Naive thymus-derived CD4-positive, alpha-beta T cell (primary cell): ENCODE data around the gene CYP4Z1. TPM values are rescaled to one million over a fixed set of nuclear protein-coding genes. Genes with fewer than 3 reads are reported as not detected.

ENCODE experiments used
- ATAC-seq: fragments of 150-1000 bp; cut with Tn5 transposase; 2 replicates; pipeline ENCODE4 v1.10.0; 2021; ENCODE audit warnings: mild to moderate bottlenecking, moderate library complexity
- CTCF ChIA-PET: fragments of 350-600 bp; sonication (Branson Sonifier 250); formaldehyde crosslinking; loops from one replicate; lab custom pipeline; 2021; ENCODE audit warnings: antibody characterized with exemption; lab: Charles Lee
- POLR2A ChIA-PET: fragments of 350-600 bp; sonication (Branson Sonifier 250); formaldehyde crosslinking; loops from one replicate; lab custom pipeline; 2021; ENCODE audit warnings: antibody characterized with exemption, inconsistent platforms; lab: Charles Lee
- DNase-seq, 9 donors: peaks; one replicate each; pipeline versions ENCODE4 v3.0.0 to v3.0.0-alpha.2; 2020 to 2022; ENCODE audit warnings: mixed read lengths in 1 of 9
- H3K27ac ChIP-seq: one replicate; pipeline ENCODE4 v1.7.0; 2013; ENCODE audit warnings: mild to moderate bottlenecking, low read depth, low read length, moderate library complexity
- H3K27me3 ChIP-seq, 2 donors: one replicate each; pipeline ENCODE4 v1.7.0; 2013; ENCODE audit warnings: low read length in 2 of 2, mild to moderate bottlenecking in 2 of 2, moderate library complexity in 2 of 2; ENCODE audit not compliant: control insufficient read depth in 2 of 2, insufficient read depth in 2 of 2
- H3K36me3 ChIP-seq, 3 experiments: 1 replicate in 2 of 3; 2 replicates in 1 of 3; pipeline ENCODE4 v1.7.0; 2013; ENCODE audit warnings: low read length in 3 of 3, mild to moderate bottlenecking in 3 of 3, moderate library complexity in 1 of 3; ENCODE audit not compliant: insufficient read depth in 3 of 3, control insufficient read depth in 2 of 3
- H3K4me1 ChIP-seq, 2 donors: one replicate each; pipeline ENCODE4 v1.7.0; 2013; ENCODE audit warnings: low read length in 2 of 2, mild to moderate bottlenecking in 2 of 2, moderate library complexity in 1 of 2; ENCODE audit not compliant: control insufficient read depth in 2 of 2, insufficient read depth in 2 of 2
- H3K4me3 ChIP-seq: 2 replicates; pipeline ENCODE4 v1.7.0; 2013; ENCODE audit warnings: mild to moderate bottlenecking, low read length
- H3K9me3 ChIP-seq, 3 experiments: 1 replicate in 2 of 3; 2 replicates in 1 of 3; pipeline ENCODE4 v1.7.0; 2013; ENCODE audit warnings: low read length in 3 of 3; ENCODE audit not compliant: control insufficient read depth in 2 of 3
- H3K27ac Mint-ChIP-seq, 9 donors: one replicate each; pipeline ENCODE4 v1.8.0; 2020 to 2022; ENCODE audit warnings: mixed read lengths in 9 of 9, mild to moderate bottlenecking in 8 of 9, moderate library complexity in 5 of 9, inconsistent platforms in 2 of 9
- H3K27me3 Mint-ChIP-seq, 5 donors: one replicate each; pipeline ENCODE4 v1.8.0; 2021 to 2022; ENCODE audit warnings: mixed read lengths in 5 of 5, mild to moderate bottlenecking in 1 of 5
- H3K36me3 Mint-ChIP-seq, 5 donors: one replicate each; pipeline ENCODE4 v1.8.0; 2020 to 2022; ENCODE audit warnings: mixed read lengths in 5 of 5, mild to moderate bottlenecking in 3 of 5, inconsistent platforms in 1 of 5
- H3K4me1 Mint-ChIP-seq, 7 donors: one replicate each; pipeline ENCODE4 v1.8.0; 2020 to 2022; ENCODE audit warnings: mixed read lengths in 7 of 7, mild to moderate bottlenecking in 3 of 7, inconsistent platforms in 1 of 7
- H3K4me3 Mint-ChIP-seq, 10 donors: one replicate each; pipeline ENCODE4 v1.8.0; 2020 to 2022; ENCODE audit warnings: mild to moderate bottlenecking in 10 of 10, mixed read lengths in 10 of 10, moderate library complexity in 6 of 10, inconsistent platforms in 2 of 10
- H3K9me3 Mint-ChIP-seq, 11 donors: one replicate each; pipeline ENCODE4 v1.8.0; 2020 to 2022; ENCODE audit warnings: mixed read lengths in 11 of 11, mild to moderate bottlenecking in 4 of 11, inconsistent platforms in 1 of 11, moderate library complexity in 1 of 11
- intact Hi-C, 2 donors: fragments of 100-400 bp; cut with micrococcal nuclease; formaldehyde crosslinking; loops; one replicate each; pipeline ENCODE4 v1.15.1; 2023
- polyA plus RNA-seq, 2 donors: library from polyadenylated mRNA; unstranded; fragments of 300-500 nt; fragmentation: Illumina TruSeq; gene quantifications; one replicate each; pipeline ENCODE4 v1.2.3, GENCODE V29; 2021
- total RNA-seq, 6 experiments: library from RNA in 5 of 6; stranded (reverse) in 5 of 6; gene quantifications; 1 replicate in 5 of 6; 2 replicates in 1 of 6; pipeline ENCODE4 v1.2.3 and lab custom pipeline; 2021 to 2026

The CYP4Z1 gene, protein sequence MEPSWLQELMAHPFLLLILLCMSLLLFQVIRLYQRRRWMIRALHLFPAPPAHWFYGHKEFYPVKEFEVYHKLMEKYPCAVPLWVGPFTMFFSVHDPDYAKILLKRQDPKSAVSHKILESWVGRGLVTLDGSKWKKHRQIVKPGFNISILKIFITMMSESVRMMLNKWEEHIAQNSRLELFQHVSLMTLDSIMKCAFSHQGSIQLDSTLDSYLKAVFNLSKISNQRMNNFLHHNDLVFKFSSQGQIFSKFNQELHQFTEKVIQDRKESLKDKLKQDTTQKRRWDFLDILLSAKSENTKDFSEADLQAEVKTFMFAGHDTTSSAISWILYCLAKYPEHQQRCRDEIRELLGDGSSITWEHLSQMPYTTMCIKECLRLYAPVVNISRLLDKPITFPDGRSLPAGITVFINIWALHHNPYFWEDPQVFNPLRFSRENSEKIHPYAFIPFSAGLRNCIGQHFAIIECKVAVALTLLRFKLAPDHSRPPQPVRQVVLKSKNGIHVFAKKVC
- total RNA-seq (not detected), polyA plus RNA-seq (not detected), total RNA-seq (lab: John Stamatoyannopoulos, UW) (not detected)

DNA sequence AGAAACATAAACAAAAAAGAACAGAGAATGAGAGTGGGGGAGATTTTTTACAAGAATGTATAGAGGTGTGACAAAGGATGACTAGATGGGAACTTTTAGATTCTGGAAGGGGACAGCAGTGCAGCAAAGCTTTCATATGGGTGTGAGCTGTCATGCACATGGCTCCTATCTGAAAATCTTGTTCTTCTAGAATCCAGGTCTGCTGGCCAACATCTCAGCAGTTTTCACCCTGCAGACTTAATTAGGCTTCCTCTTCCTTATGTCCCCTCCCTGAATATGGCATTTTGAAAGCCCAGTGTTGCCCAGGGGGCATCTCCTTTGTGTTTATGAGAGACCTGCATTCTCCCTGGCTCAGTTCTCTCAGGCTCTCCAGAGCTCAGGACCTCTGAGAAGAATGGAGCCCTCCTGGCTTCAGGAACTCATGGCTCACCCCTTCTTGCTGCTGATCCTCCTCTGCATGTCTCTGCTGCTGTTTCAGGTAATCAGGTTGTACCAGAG is at the start of gene CYP4Z1:
CYP4Z1 (plus strand) TSS at position 135 of the 498 bp plus-strand sequence; CDS start at position 395, 260 bp downstream.
- ChIA-PET POLR2A (no interaction called here), CTCF (no interaction called here)
- DNase-seq (no peak), ATAC-seq (no peak)
- peaks cover 0 to 3% (median 0%) of the 10 kb centered on the region in 5 donors for H3K36me3 Mint-ChIP-seq
- no peaks in the 10 kb centered on the region for H3K4me1 ChIP-seq
- H3K27ac Mint-ChIP-seq, result no peak within 1 kb of the TSS
- no peak within 1 kb of the TSS for H3K4me3 ChIP-seq
- no peaks in the 10 kb centered on the region for H3K9me3 ChIP-seq
- H3K27me3 ChIP-seq, result no peaks in the 10 kb centered on the region
- no peak within 1 kb of the TSS for H3K27ac ChIP-seq
- H3K36me3 ChIP-seq, result no peaks in the 10 kb centered on the region
- H3K27me3 Mint-ChIP-seq, result peaks cover 14 to 40% (median 27%) of the 10 kb centered on the region in 5 donors
- intact Hi-C loops, result no loop called here
- no peak within 1 kb of the TSS for H3K4me3 Mint-ChIP-seq
- H3K4me1 Mint-ChIP-seq, result no peaks in the 10 kb centered on the region
- H3K9me3 Mint-ChIP-seq, result peaks cover 0 to 6% (median 0%) of the 10 kb centered on the region in 11 donors

DNA sequence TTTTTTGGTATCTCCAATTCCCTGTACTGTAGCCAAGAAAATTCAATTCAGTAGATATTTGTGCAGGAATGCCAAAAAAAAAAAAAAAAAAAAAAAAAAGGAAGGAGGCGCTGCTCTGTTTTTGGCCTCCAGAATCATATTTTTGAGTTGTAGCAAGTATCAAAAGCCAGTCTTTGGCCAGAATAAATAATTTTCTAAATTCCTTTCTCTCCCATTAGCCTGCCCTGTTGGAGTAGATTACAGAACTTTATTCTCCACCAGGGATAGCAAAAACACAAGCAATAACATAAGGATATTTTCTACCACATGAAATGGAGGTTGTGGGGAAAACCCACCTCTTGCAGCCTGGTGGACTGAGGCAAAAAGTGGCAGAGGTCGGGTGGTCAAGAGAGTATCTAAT is 46.0 kb upstream of the CYP4Z1 start:
- Mint-ChIP-seq H3K36me3 (no peaks in the 10 kb centered on the region), H3K9me3 (peaks cover 0 to 7% (median 0%) of the 10 kb centered on the region in 11 donors), H3K4me1 (peaks cover 0 to 4% (median 0%) of the 10 kb centered on the region in 7 donors), H3K27ac (no peak overlapping the region), H3K27me3 (peaks cover 39 to 54% (median 45%) of the 10 kb centered on the region in 5 donors), H3K4me3 (no peak overlapping the region)
- intact Hi-C loops, result no loop called here
- CTCF ChIA-PET, result no interaction called here
- H3K27me3 ChIP-seq, result no peaks in the 10 kb centered on the region
- ATAC-seq (no peak), DNase-seq (no peak)
- no peak overlapping the region for H3K27ac ChIP-seq
- no peaks in the 10 kb centered on the region for H3K9me3 ChIP-seq
- no peaks in the 10 kb centered on the region for H3K36me3 ChIP-seq
- no peaks in the 10 kb centered on the region for H3K4me1 ChIP-seq
- POLR2A ChIA-PET, result no interaction called here
- H3K4me3 ChIP-seq, result no peak overlapping the region

- H3K9me3 Mint-ChIP-seq, result peaks cover 0 to 3% (median 0%) of the 10 kb centered on the region in 11 donors
- H3K4me3 ChIP-seq, result no peak within 1 kb of the TSS
- H3K27ac Mint-ChIP-seq, result no peak within 1 kb of the TSS
- H3K4me3 Mint-ChIP-seq, result no peak within 1 kb of the TSS
- H3K27me3 Mint-ChIP-seq, result peaks cover 38 to 63% (median 46%) of the 10 kb centered on the region in 5 donors
- ChIA-PET POLR2A (no interaction called here), CTCF (no interaction called here)
- intact Hi-C loops, result no loop called here
- H3K9me3 ChIP-seq, result no peaks in the 10 kb centered on the region
- H3K27me3 ChIP-seq, result no peaks in the 10 kb centered on the region
- no peaks in the 10 kb centered on the region for H3K36me3 ChIP-seq
- H3K4me1 ChIP-seq, result no peaks in the 10 kb centered on the region
- no peak for DNase-seq
- H3K27ac ChIP-seq, result no peak within 1 kb of the TSS
- no peak for ATAC-seq
- no peaks in the 10 kb centered on the region for H3K36me3 Mint-ChIP-seq
- H3K4me1 Mint-ChIP-seq, result peaks cover 0 to 4% (median 0%) of the 10 kb centered on the region in 7 donors
Measured at GRCh38 chr1:47023268-47024140, 43.5 kb upstream of the CYP4Z1 start, which contains the start of gene CYP4X1. CYP4X1 (plus strand) TSS chr1:47023669; CDS start chr1:47023818, 149 bp downstream.

GRCh38 chr1:47024141-47024801 is 42.8 kb upstream of the CYP4Z1 start:
- ATAC-seq, result no peak
- H3K9me3 Mint-ChIP-seq, result peaks cover 0 to 3% (median 0%) of the 10 kb centered on the region in 11 donors
- H3K4me3 ChIP-seq, result no peak overlapping the region
- H3K4me1 ChIP-seq, result no peaks in the 10 kb centered on the region
- H3K27me3 Mint-ChIP-seq, result peaks cover 35 to 66% (median 48%) of the 10 kb centered on the region in 5 donors
- DNase-seq, result no peak
- H3K9me3 ChIP-seq, result no peaks in the 10 kb centered on the region
- POLR2A ChIA-PET, result no interaction called here
- no peaks in the 10 kb centered on the region for H3K36me3 Mint-ChIP-seq
- H3K27ac ChIP-seq, result no peak overlapping the region
- peaks cover 0 to 4% (median 0%) of the 10 kb centered on the region in 7 donors for H3K4me1 Mint-ChIP-seq
- no peak overlapping the region for H3K27ac Mint-ChIP-seq
- H3K27me3 ChIP-seq, result no peaks in the 10 kb centered on the region
- H3K36me3 ChIP-seq, result no peaks in the 10 kb centered on the region
- CTCF ChIA-PET, result no interaction called here
- intact Hi-C loops, result no loop called here
- H3K4me3 Mint-ChIP-seq, result no peak overlapping the region

GRCh38 chr1:47030170-47030805 is 36.7 kb upstream of the CYP4Z1 start:
- no peak overlapping the region for H3K27ac ChIP-seq

DNA sequence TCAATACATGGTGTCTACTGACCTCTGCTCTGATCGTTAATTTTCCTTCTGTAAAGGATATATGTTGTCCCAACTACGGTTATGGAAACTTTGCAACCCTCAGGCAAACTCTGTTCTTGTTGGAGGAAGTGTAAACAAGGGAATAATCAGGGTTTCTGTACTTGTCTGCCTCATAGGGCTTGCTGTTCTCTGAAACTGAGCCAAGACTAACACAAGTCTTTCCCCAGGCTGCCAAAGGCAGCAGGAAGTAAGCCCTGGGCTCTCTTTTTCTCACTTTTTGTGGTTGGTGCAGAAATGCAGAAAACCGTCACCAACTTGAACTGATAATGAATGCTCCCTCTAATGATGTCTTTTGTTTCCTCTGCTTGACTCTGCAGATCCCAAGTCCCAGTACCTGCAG is 36.0 kb upstream of the CYP4Z1 start:
- no peaks in the 10 kb centered on the region for H3K36me3 Mint-ChIP-seq
- no peak for DNase-seq
- H3K27ac ChIP-seq, result no peak overlapping the region
- H3K4me3 ChIP-seq, result no peak overlapping the region
- intact Hi-C loops, result no loop called here
- ChIA-PET POLR2A (no interaction called here), CTCF (no interaction called here)
- H3K9me3 Mint-ChIP-seq, result no peaks in the 10 kb centered on the region
- no peak overlapping the region for H3K4me3 Mint-ChIP-seq
- ATAC-seq, result no peak
- H3K4me1 Mint-ChIP-seq, result no peaks in the 10 kb centered on the region
- H3K9me3 ChIP-seq, result no peaks in the 10 kb centered on the region
- H3K27ac Mint-ChIP-seq, result no peak overlapping the region
- no peaks in the 10 kb centered on the region for H3K36me3 ChIP-seq
- peaks cover 17 to 31% (median 31%) of the 10 kb centered on the region in 5 donors for H3K27me3 Mint-ChIP-seq
- H3K4me1 ChIP-seq, result no peaks in the 10 kb centered on the region
- no peaks in the 10 kb centered on the region for H3K27me3 ChIP-seq

More at GRCh38 chr1:47030170-47030805, 36.7 kb upstream of the CYP4Z1 start:
- Histone ChIP-seq H3K4me3 (no peak overlapping the region), H3K9me3 (no peaks in the 10 kb centered on the region), H3K36me3 (no peaks in the 10 kb centered on the region), H3K27me3 (no peaks in the 10 kb centered on the region), H3K4me1 (no peaks in the 10 kb centered on the region)
- no peak for DNase-seq
- H3K4me3 Mint-ChIP-seq, result no peak overlapping the region
- H3K27ac Mint-ChIP-seq, result no peak overlapping the region
- peaks cover 18 to 39% (median 35%) of the 10 kb centered on the region in 5 donors for H3K27me3 Mint-ChIP-seq
- CTCF ChIA-PET, result interaction anchor here (0.5 kb wide), 1 partner anchor 14 kb away, joined by 3 read pairs; no protein-coding TSS in a partner anchor
- intact Hi-C loops, result no loop called here
- POLR2A ChIA-PET, result no interaction called here
- H3K36me3 Mint-ChIP-seq, result no peaks in the 10 kb centered on the region
- H3K9me3 Mint-ChIP-seq, result no peaks in the 10 kb centered on the region
- ATAC-seq, result no peak
- no peaks in the 10 kb centered on the region for H3K4me1 Mint-ChIP-seq
